GM21717 (cell line): ENCODE results near the gene S100A10.

ENCODE experiments used
- ATAC-seq: cut with Tn5 transposase; IDR thresholded peaks from one replicate; pipeline ENCODE4 v1.9.1; 2021; ENCODE audit warnings: mild to moderate bottlenecking, moderate library complexity; ENCODE audit not compliant: unreplicated experiment

Gene S100A10

DNA sequence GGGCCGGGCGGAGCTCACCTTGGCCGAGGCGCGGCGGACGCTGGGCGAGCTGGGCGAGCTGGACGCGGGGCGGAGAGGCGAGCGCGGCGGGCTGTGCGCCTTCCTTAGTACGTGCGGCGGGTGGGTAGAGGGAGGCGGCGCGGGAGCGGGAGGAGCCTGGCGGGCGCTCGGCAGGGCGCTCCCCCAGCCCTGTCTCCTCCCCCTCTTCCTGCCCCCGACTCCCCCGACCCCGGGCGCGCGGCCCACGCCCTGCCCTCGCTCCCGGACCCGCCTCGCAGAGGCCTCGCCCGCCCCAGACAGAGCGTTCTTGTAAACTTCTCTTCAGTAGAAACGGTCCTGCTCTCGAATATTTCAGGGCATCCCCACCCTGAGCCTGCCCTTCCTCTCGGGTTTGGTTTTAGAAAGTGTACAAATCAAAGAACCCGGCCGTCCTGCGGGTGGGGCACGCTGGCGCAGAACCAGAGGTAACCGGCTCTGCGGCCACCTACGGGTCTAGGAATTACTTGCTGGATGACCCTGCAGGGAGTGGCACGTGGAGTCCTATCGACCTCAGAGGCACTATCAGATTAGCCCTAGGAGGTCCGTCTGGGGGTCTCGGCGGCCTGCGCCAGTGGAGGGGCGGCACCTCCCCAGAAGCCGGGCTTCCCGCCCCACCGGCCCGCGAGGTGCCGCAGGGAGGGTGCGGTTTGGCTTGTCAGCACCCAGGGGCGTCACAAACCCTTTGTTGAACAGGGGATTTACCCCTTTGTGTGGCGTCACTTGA lies at the start of gene S100A10:
TSS of gene S100A10 (minus strand) at position 126 of the 763 bp plus-strand sequence. CDS start 7,629 bp downstream, outside the sequence.
- ATAC-seq: no peak

DNA sequence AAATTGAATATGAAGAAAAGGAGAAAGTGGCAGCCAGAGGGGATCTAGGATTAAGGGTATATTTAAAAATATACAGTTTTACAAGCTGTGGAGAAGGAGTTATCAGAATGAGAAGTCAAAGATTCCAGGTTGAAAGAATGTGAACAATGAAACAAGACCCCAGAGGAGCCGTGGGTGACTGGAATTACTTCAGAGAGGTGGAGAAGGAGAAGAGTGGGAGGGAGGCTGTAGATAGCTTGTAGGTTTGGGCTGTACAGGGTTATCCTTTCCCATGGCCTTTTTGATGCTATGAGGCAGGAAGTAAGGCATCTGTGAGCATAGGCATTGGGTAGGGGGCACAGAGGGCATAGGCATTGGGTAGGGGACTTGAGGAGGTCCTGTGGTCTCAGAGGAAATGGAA lies 48.4 kb upstream of the S100A10 start:
- ATAC-seq: no peak

DNA sequence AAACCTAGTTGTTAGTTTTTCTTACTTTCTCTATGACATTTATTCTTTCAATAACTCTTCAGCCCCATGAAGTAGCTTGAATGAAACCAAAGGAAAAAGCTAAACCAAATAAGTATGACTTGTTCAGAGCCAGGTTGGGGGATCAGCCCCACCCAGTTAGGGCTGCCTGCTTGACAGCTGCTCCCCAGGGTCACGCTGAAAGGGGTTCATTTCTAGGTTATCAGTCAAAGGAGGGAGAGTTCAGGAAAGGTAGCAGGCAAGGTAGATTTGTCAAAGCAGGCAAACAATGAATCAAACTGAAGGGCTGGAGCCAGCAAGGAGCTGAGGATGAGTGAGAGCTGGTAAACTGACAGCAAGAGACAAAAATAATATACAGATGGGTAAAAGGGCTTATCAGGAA lies 46.2 kb upstream of the S100A10 start:
- no peak for ATAC-seq

- ATAC-seq: no peak
These were observed 45.8 kb upstream of the S100A10 start for GRCh38 chr1:152039461-152039860.

DNA sequence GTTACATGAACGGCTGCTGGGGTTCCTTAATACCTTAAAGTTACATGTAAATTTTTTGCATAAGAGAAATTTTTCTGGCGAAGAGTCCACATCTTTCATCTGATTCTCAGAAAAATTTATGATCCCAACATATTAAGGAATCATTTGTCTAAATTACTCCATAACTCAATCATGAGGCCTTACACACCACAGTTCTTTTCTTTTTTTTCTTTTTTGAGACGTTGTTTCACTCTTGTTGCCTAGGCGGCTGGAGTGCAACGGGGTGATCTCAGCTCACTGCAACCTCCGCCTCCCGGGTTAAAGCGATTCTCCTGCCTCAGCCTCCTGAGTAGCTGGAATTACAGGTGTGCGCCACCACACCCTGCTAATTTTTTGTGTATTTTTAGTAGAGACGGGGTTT lies 45.2 kb upstream of the S100A10 start:
- ATAC-seq: no peak

GRCh38 chr1:152036267-152037216 lies 42.9 kb upstream of the S100A10 start, which contains the start of gene S100A11:
Gene S100A11, minus strand, starts transcription at chr1:152037004. Its CDS starts 89 bp downstream, at chr1:152036915.
- peak; percentile 54 for ATAC-seq

- no peak for ATAC-seq
These were observed 42.0 kb upstream of the S100A10 start for GRCh38 chr1:152035539-152036266.

- peak; percentile 50 for ATAC-seq
These were observed 41.2 kb upstream of the S100A10 start for GRCh38 chr1:152034654-152035538.

GRCh38 chr1:152034324-152034653 lies 40.6 kb upstream of the S100A10 start:
- ATAC-seq: peak; percentile 19

DNA sequence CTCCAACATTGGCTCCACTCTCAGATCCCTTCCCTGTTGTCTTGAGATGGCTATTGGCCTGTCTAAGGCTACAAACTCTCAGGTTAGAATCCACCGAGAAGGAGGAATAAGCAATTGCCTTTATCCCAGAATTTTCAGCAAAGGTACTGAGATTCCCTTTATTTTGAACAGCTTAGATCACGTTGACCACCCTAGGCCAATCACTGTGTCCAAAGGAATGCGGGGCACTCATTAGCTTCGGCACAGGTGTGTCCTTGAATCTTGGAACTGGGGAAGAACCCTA lies 36.2 kb upstream of the S100A10 start:
- ATAC-seq: no peak

- ATAC-seq: no peak
These were observed 35.7 kb upstream of the S100A10 start for GRCh38 chr1:152029144-152029928.

DNA sequence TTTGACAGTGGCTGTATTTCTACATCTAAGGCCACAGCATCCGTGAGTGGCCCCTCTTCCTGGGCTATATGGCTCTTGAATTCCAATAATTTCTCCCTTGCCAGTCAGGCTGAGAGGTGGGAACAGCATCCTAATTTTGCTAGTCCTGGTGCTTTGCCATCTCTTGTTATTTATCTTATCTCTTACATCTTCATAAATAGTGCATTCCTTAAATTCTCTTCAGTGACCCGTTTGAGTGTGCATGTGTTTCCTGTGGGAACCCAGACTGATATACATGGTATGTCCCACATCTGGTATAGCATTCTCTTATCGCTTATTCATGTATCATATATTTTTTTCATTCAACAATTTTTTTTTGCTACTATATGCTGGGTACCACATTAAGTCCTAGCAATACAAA lies 33.2 kb upstream of the S100A10 start:
- ATAC-seq: no peak

DNA sequence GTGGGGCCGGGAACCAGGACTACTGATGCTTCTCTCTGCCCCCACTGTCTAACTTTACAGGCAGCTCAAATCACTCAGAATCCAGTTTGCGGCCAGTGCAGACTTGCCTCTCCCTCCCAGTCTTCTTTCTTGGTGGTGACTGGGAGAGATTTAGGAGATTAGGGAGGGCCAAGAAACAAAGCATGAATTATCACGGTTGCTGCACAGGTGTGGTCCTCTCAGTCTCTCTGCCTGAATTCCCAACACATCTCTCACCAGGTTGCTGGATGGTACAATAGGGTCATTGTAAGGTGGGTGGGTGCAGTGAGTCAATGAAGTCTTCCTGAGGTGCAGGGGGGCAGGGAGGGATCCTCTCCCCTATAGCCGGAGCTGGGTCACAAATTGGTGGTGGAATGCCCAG lies 30.6 kb upstream of the S100A10 start:
- no peak for ATAC-seq

DNA sequence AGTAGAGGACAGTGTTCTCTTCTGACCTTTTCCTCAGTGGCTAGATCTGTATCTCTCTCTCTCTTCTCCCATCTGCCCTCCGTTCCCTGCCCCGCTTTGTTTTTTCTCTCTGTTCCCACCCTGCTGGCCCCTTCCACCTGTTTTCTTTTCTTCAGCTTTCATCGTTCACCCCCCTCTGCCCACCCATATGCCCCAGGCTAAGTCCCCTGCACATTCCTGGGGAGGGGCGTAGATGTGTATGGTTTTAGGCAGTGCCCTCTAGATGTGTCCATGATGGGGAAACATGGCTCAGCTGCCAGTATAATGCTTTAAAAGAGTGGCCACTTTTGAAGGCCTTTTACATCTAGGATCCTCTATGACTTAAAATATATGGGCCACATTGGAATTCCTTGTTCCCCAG lies 29.6 kb upstream of the S100A10 start:
- ATAC-seq: no peak

DNA sequence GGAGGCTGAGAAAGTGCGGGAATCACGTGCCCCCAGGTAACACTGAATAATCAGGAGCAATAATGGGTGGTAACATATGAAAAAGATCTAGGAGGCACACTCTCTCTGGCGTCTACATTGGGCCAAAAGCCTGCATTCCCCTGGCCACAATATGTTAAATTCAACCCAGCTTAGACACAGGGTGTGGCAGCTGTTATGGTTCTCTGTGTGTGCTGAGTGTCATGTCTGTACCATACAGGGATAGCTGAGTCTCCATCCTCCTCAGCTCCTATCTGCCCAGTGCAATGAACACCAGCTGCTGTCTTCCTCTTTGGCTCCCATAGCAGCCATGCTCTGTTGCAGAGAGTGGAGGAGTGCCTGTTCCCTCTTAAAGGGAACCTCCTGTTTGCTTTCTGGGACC lies 28.8 kb upstream of the S100A10 start:
- ATAC-seq: no peak

- ATAC-seq: no peak
These were observed 27.9 kb upstream of the S100A10 start for GRCh38 chr1:152021569-152021968.

DNA sequence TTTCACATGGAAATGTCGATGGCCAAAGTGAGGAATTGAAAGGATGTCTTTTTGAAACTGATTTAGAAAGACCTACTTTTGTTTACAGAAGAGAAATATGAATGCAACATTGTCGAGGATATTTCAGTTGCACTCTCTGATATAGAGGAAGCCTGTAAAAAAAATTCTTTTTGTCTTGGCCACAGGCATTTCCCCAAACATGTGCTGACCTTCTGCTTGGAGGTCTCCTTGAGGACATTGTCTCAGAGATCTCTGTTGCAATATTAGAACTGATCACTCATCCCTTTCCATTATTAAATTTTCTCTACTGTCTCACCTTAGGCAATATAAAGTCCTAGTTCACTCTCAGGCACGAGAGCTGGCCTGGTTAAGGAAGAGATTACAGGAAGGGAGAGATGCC lies 27.2 kb upstream of the S100A10 start:
- ATAC-seq: no peak

GRCh38 chr1:152018537-152018936 lies 24.9 kb upstream of the S100A10 start:
- ATAC-seq: no peak

DNA sequence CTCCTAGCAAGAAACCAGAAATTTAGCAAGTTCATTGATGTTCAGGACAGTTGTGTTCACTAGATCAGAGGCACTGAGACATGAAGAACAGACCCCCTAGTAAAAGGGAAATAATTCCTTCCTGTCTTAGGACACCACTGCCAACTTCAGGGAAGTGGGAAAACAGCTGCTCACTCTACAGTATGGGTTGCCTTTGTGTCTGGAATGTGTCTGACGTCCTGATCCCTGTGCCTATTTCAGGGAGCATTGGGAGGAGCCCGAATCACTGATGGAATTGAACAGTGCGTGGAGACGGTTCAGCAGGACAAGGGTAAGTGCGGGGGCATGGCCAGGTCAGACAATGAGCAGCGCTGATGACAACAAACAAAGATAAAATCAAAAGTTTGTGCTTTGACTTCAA lies 22.1 kb upstream of the S100A10 start:
- ATAC-seq: no peak

- ATAC-seq: no peak
These were observed 21.3 kb upstream of the S100A10 start for GRCh38 chr1:152014943-152015342.
